Skeletal muscle satellite cell (primary cell): ENCODE results near the gene PPP2R5B.

ENCODE experiments used
- H3K27me3 ChIP-seq: 2 replicates; pipeline ENCODE4 v1.7.0; 2013; ENCODE audit warnings: low read length; ENCODE audit not compliant: control insufficient read depth, insufficient read depth
- H3K36me3 ChIP-seq: 2 replicates; pipeline ENCODE4 v1.7.0; 2013; ENCODE audit warnings: mild to moderate bottlenecking, control low read depth, low read length; ENCODE audit not compliant: insufficient read depth
- H3K4me1 ChIP-seq: 2 replicates; pipeline ENCODE4 v1.7.0; 2013; ENCODE audit warnings: low read length; ENCODE audit not compliant: control insufficient read depth, insufficient read depth
- H3K4me2 ChIP-seq: 2 replicates; pipeline ENCODE4 v1.7.0; 2013; ENCODE audit warnings: mild to moderate bottlenecking, low read length
- H3K4me3 ChIP-seq: 2 replicates; pipeline ENCODE4 v1.7.0; 2013; ENCODE audit warnings: low read length
- H3K9ac ChIP-seq: 2 replicates; pipeline ENCODE4 v1.7.0; 2013; ENCODE audit warnings: mild to moderate bottlenecking, low read depth, low read length, moderate library complexity
- H3K9me3 ChIP-seq: replicated peaks from 2 replicates; pipeline ENCODE4 v1.7.0; 2013; ENCODE audit warnings: mild to moderate bottlenecking, control low read depth, low read length

Gene PPP2R5B

GRCh38 chr11:64923151-64923661, 1.3 kb upstream of the PPP2R5B start:
- H3K9ac ChIP-seq = no peak overlapping the region
- peaks cover 18% of the 10 kb centered on the region for H3K4me1 ChIP-seq
- H3K4me3 ChIP-seq = no peak overlapping the region

GRCh38 chr11:64924910-64925284, 408 bp downstream of the PPP2R5B start:
- no peaks in the 10 kb centered on the region for H3K9me3 ChIP-seq
- no peaks in the 10 kb centered on the region for H3K27me3 ChIP-seq
- peak overlapping the region; percentile 93 for H3K4me3 ChIP-seq
- peak overlapping the region; percentile 87 for H3K9ac ChIP-seq
- H3K4me1 ChIP-seq = peaks cover 15% of the 10 kb centered on the region
- H3K4me2 ChIP-seq = peak overlapping the region; percentile 94
- peaks cover 19% of the 10 kb centered on the region for H3K36me3 ChIP-seq

More at GRCh38 chr11:64923151-64923661, 1.3 kb upstream of the PPP2R5B start:
- Histone ChIP-seq H3K36me3 (peaks cover 16% of the 10 kb centered on the region), H3K4me2 (peak overlapping the region; percentile 94), H3K27me3 (no peaks in the 10 kb centered on the region), H3K9me3 (no peaks in the 10 kb centered on the region)

GRCh38 chr11:64925536-64926436, 1.3 kb downstream of the PPP2R5B start:
- Histone ChIP-seq H3K27me3 (no peaks in the 10 kb centered on the region), H3K36me3 (peaks cover 28% of the 10 kb centered on the region), H3K4me2 (peak overlapping the region; percentile 94), H3K9me3 (no peaks in the 10 kb centered on the region), H3K9ac (peak overlapping the region; percentile 87), H3K4me1 (peaks cover 15% of the 10 kb centered on the region), H3K4me3 (peak overlapping the region; percentile 93)

GRCh38 chr11:64926689-64927088, 2.2 kb downstream of the PPP2R5B start:
- H3K4me2 ChIP-seq = no peak overlapping the region
- no peak overlapping the region for H3K4me3 ChIP-seq
- H3K9ac ChIP-seq = no peak overlapping the region
- H3K36me3 ChIP-seq = peaks cover 36% of the 10 kb centered on the region
- peaks cover 15% of the 10 kb centered on the region for H3K4me1 ChIP-seq
- no peaks in the 10 kb centered on the region for H3K27me3 ChIP-seq
- no peaks in the 10 kb centered on the region for H3K9me3 ChIP-seq

- H3K27me3 ChIP-seq = no peaks in the 10 kb centered on the region
- H3K4me3 ChIP-seq = no peak overlapping the region
- no peak overlapping the region for H3K9ac ChIP-seq
- H3K4me2 ChIP-seq = no peak overlapping the region
- H3K36me3 ChIP-seq = peaks cover 59% of the 10 kb centered on the region
- peaks cover 12% of the 10 kb centered on the region for H3K4me1 ChIP-seq
- no peaks in the 10 kb centered on the region for H3K9me3 ChIP-seq
Observed at GRCh38 chr11:64928957-64929356, 4.5 kb downstream of the PPP2R5B start.

GRCh38 chr11:64929625-64930024, 5.1 kb downstream of the PPP2R5B start:
- no peaks in the 10 kb centered on the region for H3K9me3 ChIP-seq
- H3K36me3 ChIP-seq = peaks cover 65% of the 10 kb centered on the region
- no peak overlapping the region for H3K4me3 ChIP-seq
- no peak overlapping the region for H3K4me2 ChIP-seq
- no peaks in the 10 kb centered on the region for H3K27me3 ChIP-seq
- no peak overlapping the region for H3K9ac ChIP-seq
- H3K4me1 ChIP-seq = peaks cover 8% of the 10 kb centered on the region

- H3K4me2 ChIP-seq = no peak overlapping the region
- H3K9me3 ChIP-seq = no peaks in the 10 kb centered on the region
- H3K36me3 ChIP-seq = peaks cover 72% of the 10 kb centered on the region
- no peaks in the 10 kb centered on the region for H3K27me3 ChIP-seq
- no peak overlapping the region for H3K4me3 ChIP-seq
- no peak overlapping the region for H3K9ac ChIP-seq
- peaks cover 8% of the 10 kb centered on the region for H3K4me1 ChIP-seq
Observed at GRCh38 chr11:64930340-64930739, 5.9 kb downstream of the PPP2R5B start.

GRCh38 chr11:64931290-64931689, 6.8 kb downstream of the PPP2R5B start:
- Histone ChIP-seq H3K9ac (no peak overlapping the region), H3K4me1 (peaks cover 4% of the 10 kb centered on the region), H3K27me3 (no peaks in the 10 kb centered on the region), H3K36me3 (peaks cover 72% of the 10 kb centered on the region), H3K4me3 (no peak overlapping the region), H3K4me2 (no peak overlapping the region), H3K9me3 (no peaks in the 10 kb centered on the region)

GRCh38 chr11:64932324-64932723, 7.8 kb downstream of the PPP2R5B start:
- no peaks in the 10 kb centered on the region for H3K9me3 ChIP-seq
- H3K27me3 ChIP-seq = no peaks in the 10 kb centered on the region
- no peak overlapping the region for H3K4me3 ChIP-seq
- H3K36me3 ChIP-seq = peaks cover 64% of the 10 kb centered on the region
- H3K4me1 ChIP-seq = peaks cover 7% of the 10 kb centered on the region
- no peak overlapping the region for H3K9ac ChIP-seq
- no peak overlapping the region for H3K4me2 ChIP-seq

GRCh38 chr11:64933213-64933934, 8.9 kb downstream of the PPP2R5B start:
- H3K9me3 ChIP-seq = no peaks in the 10 kb centered on the region
- no peak overlapping the region for H3K9ac ChIP-seq
- H3K4me1 ChIP-seq = peaks cover 7% of the 10 kb centered on the region
- no peak overlapping the region for H3K4me3 ChIP-seq
- H3K4me2 ChIP-seq = no peak overlapping the region
- peaks cover 3% of the 10 kb centered on the region for H3K27me3 ChIP-seq
- peaks cover 55% of the 10 kb centered on the region for H3K36me3 ChIP-seq

GRCh38 chr11:64933935-64934681, 9.6 kb downstream of the PPP2R5B start:
- Histone ChIP-seq H3K9ac (no peak overlapping the region), H3K4me3 (no peak overlapping the region), H3K4me2 (no peak overlapping the region), H3K36me3 (peaks cover 55% of the 10 kb centered on the region), H3K4me1 (peaks cover 7% of the 10 kb centered on the region), H3K9me3 (no peaks in the 10 kb centered on the region), H3K27me3 (peaks cover 7% of the 10 kb centered on the region)
